Endodermal cell (in vitro differentiated cells): ENCODE results near the gene ZDHHC5. TPM values are rescaled to one million over a fixed set of nuclear protein-coding genes. Genes with fewer than 3 reads are reported as not detected.

Experiments
- DNase-seq: peaks from one replicate; pipeline ENCODE4 v3.0.0-alpha.2; 2017
- H3K27ac ChIP-seq: 2 replicates; pipeline ENCODE4 v1.5.1; 2013; ENCODE audit warnings: mild to moderate bottlenecking, low read depth, low read length, moderate library complexity
- H3K27me3 ChIP-seq: 2 replicates; pipeline ENCODE4 v1.6.1; 2013; ENCODE audit warnings: mild to moderate bottlenecking, low read length, moderate library complexity; ENCODE audit not compliant: insufficient read depth, control insufficient read depth, poor library complexity, severe bottlenecking
- H3K36me3 ChIP-seq: 2 replicates; pipeline ENCODE4 v1.7.0; 2013; ENCODE audit warnings: mild to moderate bottlenecking, low read length, moderate library complexity; ENCODE audit not compliant: control insufficient read depth, insufficient read depth
- H3K4me1 ChIP-seq: one replicate; pipeline ENCODE4 v1.7.0; 2013; ENCODE audit warnings: low read length; ENCODE audit not compliant: control insufficient read depth, insufficient read depth
- H3K4me3 ChIP-seq: 2 replicates; pipeline ENCODE4 v1.5.1; 2013; ENCODE audit warnings: mild to moderate bottlenecking, low read length, moderate library complexity
- H3K9ac ChIP-seq: 2 replicates; pipeline ENCODE4 v1.6.1; 2013; ENCODE audit warnings: mild to moderate bottlenecking, low read length, moderate library complexity; ENCODE audit not compliant: poor library complexity, severe bottlenecking; ENCODE audit errors: extremely low read depth
- H3K9me3 ChIP-seq: 2 replicates; pipeline ENCODE4 v1.6.1; 2013; ENCODE audit warnings: mild to moderate bottlenecking, low read length, moderate library complexity; ENCODE audit not compliant: control insufficient read depth
- H3K27ac Mint-ChIP-seq: 2 replicates; pipeline ENCODE4 v1.8.0; 2020; ENCODE audit warnings: mixed read lengths
- H3K27me3 Mint-ChIP-seq: 2 replicates; pipeline ENCODE4 v1.8.0; 2021; ENCODE audit warnings: mild to moderate bottlenecking, mixed read lengths; ENCODE audit not compliant: insufficient read depth
- H3K36me3 Mint-ChIP-seq: 2 replicates; pipeline ENCODE4 v1.8.0; 2020; ENCODE audit warnings: low read depth, mixed read lengths
- H3K4me1 Mint-ChIP-seq: 2 replicates; pipeline ENCODE4 v1.8.0; 2020; ENCODE audit warnings: mixed read lengths
- H3K4me3 Mint-ChIP-seq: 2 replicates; pipeline ENCODE4 v1.8.0; 2020; ENCODE audit warnings: mild to moderate bottlenecking, moderate library complexity, mixed read lengths
- H3K9me3 Mint-ChIP-seq: 2 replicates; pipeline ENCODE4 v1.8.0; 2020; ENCODE audit warnings: mild to moderate bottlenecking, mixed read lengths
- WGBS, 2 experiments: methylation state at CpG; one replicate each; pipeline versions ENCODE4 v1.1.5 to v1.1.7; 2013; ENCODE audit warnings: missing lambda C conversion rate in 2 of 2, mixed read lengths in 1 of 2; ENCODE audit not compliant: insufficient coverage in 1 of 2, insufficient read length in 1 of 2; 5-methylcytosine and 5-hydroxymethylcytosine counted together
- total RNA-seq, 2 donors: library from RNA; stranded (reverse); fragmentation: NEBNext Ultra II Directional in 1 of 2; extraction: Animal tissue kit (Norgen Biotek cat#: 25700) in 1 of 2; gene quantifications; 2 replicates in 1 of 2; 3 replicates in 1 of 2; pipeline ENCODE4 v1.2.1, GENCODE V29; 2021
- TF ChIP-seq, protein P1 (sequence below): fragments of 200-600 bp; sonication (generic); conservative IDR thresholded peaks from 2 replicates; pipeline ENCODE4 v1.5.0; 2021; ENCODE audit warnings: antibody characterized with exemption, mild to moderate bottlenecking

The ZDHHC5 gene
- total RNA-seq, 2 donors from 2014 or later, result 70.7 to 77.1 TPM

DNA sequence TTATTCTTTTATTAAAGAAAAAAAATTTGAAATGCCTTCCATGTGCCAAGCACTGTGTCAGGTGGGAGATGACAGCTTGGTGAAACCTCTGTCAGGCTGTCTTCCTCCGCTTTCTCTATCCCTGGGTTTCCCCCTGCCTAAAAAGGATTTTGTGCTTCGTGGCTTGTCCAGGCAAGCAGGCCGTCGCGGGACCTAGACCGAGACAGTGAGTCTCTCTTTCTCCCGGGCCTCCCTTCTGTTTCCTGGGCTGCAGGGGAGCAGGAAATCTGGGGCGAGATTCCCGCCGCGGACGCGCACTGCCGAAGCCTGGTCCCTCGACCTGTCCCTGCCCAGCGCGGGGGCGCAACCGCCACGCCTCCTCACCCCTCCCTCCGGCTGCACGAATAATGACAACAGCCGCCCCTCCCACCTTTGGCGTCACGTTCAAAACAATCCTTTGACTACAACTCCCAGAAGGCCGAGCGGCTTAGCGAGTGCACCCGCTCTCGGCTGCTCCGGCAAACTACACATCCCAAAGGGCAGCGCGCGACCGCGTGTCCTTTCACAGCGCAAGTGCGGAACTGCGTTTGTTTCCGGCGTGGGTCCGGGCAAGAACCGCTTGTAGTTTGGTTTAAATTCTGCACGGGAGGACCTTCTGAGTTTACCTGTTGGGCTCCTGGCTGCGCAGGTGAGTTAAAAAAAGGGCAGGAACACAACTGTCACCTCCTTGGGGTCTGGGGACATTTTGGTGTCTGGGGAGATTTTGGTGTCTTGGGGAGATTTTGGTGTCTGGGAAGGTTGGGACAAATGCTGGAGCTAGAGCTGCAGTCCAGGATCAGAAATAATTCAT lies 10.5 kb upstream of the ZDHHC5 start, which contains the start of gene CLP1:
TSS of gene CLP1 (plus strand) at position 569 of the 829 bp plus-strand sequence. CDS start 1,715 bp downstream, outside the sequence.
- TF ChIP-seq, protein P1, sequence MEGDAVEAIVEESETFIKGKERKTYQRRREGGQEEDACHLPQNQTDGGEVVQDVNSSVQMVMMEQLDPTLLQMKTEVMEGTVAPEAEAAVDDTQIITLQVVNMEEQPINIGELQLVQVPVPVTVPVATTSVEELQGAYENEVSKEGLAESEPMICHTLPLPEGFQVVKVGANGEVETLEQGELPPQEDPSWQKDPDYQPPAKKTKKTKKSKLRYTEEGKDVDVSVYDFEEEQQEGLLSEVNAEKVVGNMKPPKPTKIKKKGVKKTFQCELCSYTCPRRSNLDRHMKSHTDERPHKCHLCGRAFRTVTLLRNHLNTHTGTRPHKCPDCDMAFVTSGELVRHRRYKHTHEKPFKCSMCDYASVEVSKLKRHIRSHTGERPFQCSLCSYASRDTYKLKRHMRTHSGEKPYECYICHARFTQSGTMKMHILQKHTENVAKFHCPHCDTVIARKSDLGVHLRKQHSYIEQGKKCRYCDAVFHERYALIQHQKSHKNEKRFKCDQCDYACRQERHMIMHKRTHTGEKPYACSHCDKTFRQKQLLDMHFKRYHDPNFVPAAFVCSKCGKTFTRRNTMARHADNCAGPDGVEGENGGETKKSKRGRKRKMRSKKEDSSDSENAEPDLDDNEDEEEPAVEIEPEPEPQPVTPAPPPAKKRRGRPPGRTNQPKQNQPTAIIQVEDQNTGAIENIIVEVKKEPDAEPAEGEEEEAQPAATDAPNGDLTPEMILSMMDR, result no peak
- H3K4me1 Mint-ChIP-seq, result peaks cover 8% of the 10 kb centered on the region
- Histone ChIP-seq H3K4me3 (peak within 1 kb of the TSS; percentile 99), H3K36me3 (peaks cover 25% of the 10 kb centered on the region), H3K4me1 (no peaks in the 10 kb centered on the region), H3K9ac (peak within 1 kb of the TSS; percentile 76), H3K27me3 (no peaks in the 10 kb centered on the region), H3K9me3 (no peaks in the 10 kb centered on the region), H3K27ac (no peak within 1 kb of the TSS)
- peak; percentile 100 for DNase-seq
- peaks cover 23% of the 10 kb centered on the region for H3K36me3 Mint-ChIP-seq
- 2 to 3% methylated on average over 29 to 45 of the region's 45 CpGs for WGBS, 2 experiments
- H3K27ac Mint-ChIP-seq, result peak within 1 kb of the TSS; percentile 91
- H3K9me3 Mint-ChIP-seq, result no peaks in the 10 kb centered on the region
- peak within 1 kb of the TSS; percentile 83 for H3K4me3 Mint-ChIP-seq
- peaks cover 6% of the 10 kb centered on the region for H3K27me3 Mint-ChIP-seq

DNA sequence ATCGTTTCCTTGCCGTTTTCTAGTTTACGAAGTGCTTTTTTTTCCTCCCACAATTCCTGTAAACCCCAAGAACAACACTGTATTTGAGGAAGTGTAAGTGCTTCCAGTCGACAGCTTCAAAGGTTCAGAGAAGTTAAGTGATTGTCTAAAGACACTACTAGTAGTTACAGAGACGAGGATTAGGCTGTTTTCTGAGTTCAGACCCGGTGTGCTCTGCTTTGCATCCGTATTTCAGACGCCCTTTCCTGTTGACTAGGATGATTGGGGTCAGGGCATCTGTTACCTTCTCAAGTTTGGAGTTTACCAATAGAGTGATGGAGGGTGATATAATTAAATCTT lies 9.9 kb upstream of the ZDHHC5 start:
- Histone ChIP-seq H3K27me3 (no peaks in the 10 kb centered on the region), H3K9me3 (no peaks in the 10 kb centered on the region), H3K27ac (no peak overlapping the region), H3K4me1 (no peaks in the 10 kb centered on the region), H3K36me3 (peaks cover 25% of the 10 kb centered on the region), H3K9ac (peak overlapping the region; percentile 76), H3K4me3 (peak overlapping the region; percentile 99)
- Mint-ChIP-seq H3K4me3 (peak overlapping the region; percentile 83), H3K27me3 (peaks cover 6% of the 10 kb centered on the region), H3K27ac (peak overlapping the region; percentile 91), H3K36me3 (peaks cover 23% of the 10 kb centered on the region), H3K4me1 (peaks cover 7% of the 10 kb centered on the region), H3K9me3 (no peaks in the 10 kb centered on the region)
- DNase-seq, result no peak
- TF ChIP-seq, protein P1, result no peak
- WGBS, 2 experiments, result 0 to 2% methylated on average over 6 to 8 of the region's 8 CpGs

DNA sequence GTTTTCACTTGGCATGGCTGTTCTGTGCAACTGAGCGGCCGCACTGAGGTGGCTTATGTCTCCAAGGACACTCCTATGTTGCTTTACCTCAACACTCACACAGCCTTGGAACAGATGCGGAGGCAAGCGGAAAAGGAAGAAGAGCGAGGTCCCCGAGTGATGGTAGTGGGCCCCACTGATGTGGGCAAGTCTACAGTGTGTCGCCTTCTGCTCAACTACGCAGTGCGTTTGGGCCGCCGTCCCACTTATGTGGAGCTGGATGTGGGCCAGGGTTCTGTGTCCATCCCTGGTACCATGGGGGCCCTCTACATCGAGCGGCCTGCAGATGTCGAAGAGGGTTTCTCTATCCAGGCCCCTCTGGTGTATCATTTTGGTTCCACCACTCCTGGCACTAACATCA lies 8.2 kb upstream of the ZDHHC5 start:
- Mint-ChIP-seq H3K4me3 (no peak overlapping the region), H3K27ac (no peak overlapping the region), H3K9me3 (no peaks in the 10 kb centered on the region), H3K4me1 (peaks cover 4% of the 10 kb centered on the region), H3K36me3 (peaks cover 23% of the 10 kb centered on the region), H3K27me3 (peaks cover 4% of the 10 kb centered on the region)
- no peak overlapping the region for H3K4me3 ChIP-seq
- no peak for DNase-seq
- no peaks in the 10 kb centered on the region for H3K27me3 ChIP-seq
- H3K9me3 ChIP-seq, result no peaks in the 10 kb centered on the region
- 91 to 99% methylated on average over 12 to 14 of the region's 14 CpGs for WGBS, 2 experiments
- H3K4me1 ChIP-seq, result no peaks in the 10 kb centered on the region
- TF ChIP-seq, protein P1, result no peak
- H3K9ac ChIP-seq, result no peak overlapping the region
- H3K27ac ChIP-seq, result no peak overlapping the region
- peaks cover 25% of the 10 kb centered on the region for H3K36me3 ChIP-seq
